Inflammatory macrophage treated with lipopolysaccharide for 1 hour (primary cell): ENCODE results near the gene FGGY.
A peak's percentile ranks its signal among the peaks of the same experiment; 100 is the strongest.
"Not testable (repeated sequence)": the region's sequence is repeated elsewhere in the genome, so short reads cannot be mapped to it uniquely, and the experiment has no call there.

Source experiments
- DNase-seq, 2 donors: peaks; one replicate each; pipeline ENCODE4 v3.0.0-alpha.2; 2020 to 2022

FGGY gene

GRCh38 chr1:59290193-59290949 is 6.5 kb upstream of the FGGY start:
- DNase-seq = peak; percentile 80 to 99

- DNase-seq = no peak
Observed at GRCh38 chr1:59291561-59291960, 5.3 kb upstream of the FGGY start.

- peak; percentile 97 to 98 for DNase-seq
Observed at GRCh38 chr1:59292562-59292961, 4.3 kb upstream of the FGGY start.

- DNase-seq = no peak
Observed at GRCh38 chr1:59293206-59293605, 3.7 kb upstream of the FGGY start.

GRCh38 chr1:59293849-59294248 is 3.0 kb upstream of the FGGY start:
- DNase-seq = no peak

- no peak for DNase-seq
Observed at GRCh38 chr1:59294423-59294822, 2.5 kb upstream of the FGGY start.

- DNase-seq = no peak
Observed at GRCh38 chr1:59295618-59296017, 1.3 kb upstream of the FGGY start.

- DNase-seq = no peak
Observed at GRCh38 chr1:59298026-59298583, 1.2 kb downstream of the FGGY start.

- no peak for DNase-seq
Observed at GRCh38 chr1:59298710-59299346, 1.9 kb downstream of the FGGY start.

GRCh38 chr1:59299670-59300069 is 2.8 kb downstream of the FGGY start:
- not testable (repeated sequence) for DNase-seq

- DNase-seq = no peak
Observed at GRCh38 chr1:59302297-59302696, 5.4 kb downstream of the FGGY start.

GRCh38 chr1:59302871-59303270 is 6.0 kb downstream of the FGGY start:
- no peak for DNase-seq

- DNase-seq = no peak
Observed at GRCh38 chr1:59305188-59305587, 8.3 kb downstream of the FGGY start.

GRCh38 chr1:59307591-59307990 is 10.7 kb downstream of the FGGY start:
- DNase-seq = no peak

GRCh38 chr1:59308839-59309238 is 11.9 kb downstream of the FGGY start:
- no peak for DNase-seq

GRCh38 chr1:59309392-59309791 is 12.5 kb downstream of the FGGY start:
- DNase-seq = no peak

- no peak for DNase-seq
Observed at GRCh38 chr1:59309795-59310548, 13.1 kb downstream of the FGGY start.

GRCh38 chr1:59310549-59311250 is 13.8 kb downstream of the FGGY start:
- no peak for DNase-seq

GRCh38 chr1:59314776-59315528 is 18.1 kb downstream of the FGGY start:
- no peak for DNase-seq

GRCh38 chr1:59315529-59316463 is 18.9 kb downstream of the FGGY start:
- no peak for DNase-seq
